RWPE2 (cell line): ENCODE results near the gene SLC30A2.

Experiments
- ATAC-seq: fragments of 200-7000 bp; cut with Tn5 transposase; 3 replicates; pipeline ENCODE4 v1.9.1; 2021; ENCODE audit warnings: low read depth
- DNase-seq: peaks from one replicate; pipeline ENCODE4 v3.0.0-alpha.2; 2020; ENCODE audit warnings: low spot score
- H3K27ac ChIP-seq: fragments of 450-650 bp; 2 replicates; pipeline ENCODE4 v1.5.1; 2017; ENCODE audit warnings: mild to moderate bottlenecking; ENCODE audit not compliant: poor library complexity, severe bottlenecking
- H3K27me3 ChIP-seq: fragments of 250-450 bp; sonication (Bioruptor Pico); 2 replicates; pipeline ENCODE4 v1.5.1; 2021; ENCODE audit warnings: mild to moderate bottlenecking, moderate library complexity; ENCODE audit not compliant: insufficient read depth, poor library complexity, severe bottlenecking
- H3K36me3 ChIP-seq: fragments of 250-450 bp; sonication (Bioruptor Pico); 2 replicates; pipeline ENCODE4 v1.5.1; 2020; ENCODE audit warnings: low read depth, mild to moderate bottlenecking, moderate library complexity
- H3K4me1 ChIP-seq: fragments of 250-450 bp; sonication (Bioruptor Pico); 2 replicates; pipeline ENCODE4 v1.5.1; 2021; ENCODE audit warnings: mild to moderate bottlenecking, moderate library complexity; ENCODE audit not compliant: insufficient read depth, poor library complexity, severe bottlenecking
- H3K4me3 ChIP-seq: fragments of 250-450 bp; sonication (Bioruptor Pico); 2 replicates; pipeline ENCODE4 v1.5.1; 2021; ENCODE audit warnings: mild to moderate bottlenecking, moderate library complexity; ENCODE audit not compliant: severe bottlenecking
- H3K9me3 ChIP-seq: fragments of 250-450 bp; sonication (Bioruptor Pico); 2 replicates; pipeline ENCODE4 v1.5.1; 2021; ENCODE audit warnings: mild to moderate bottlenecking, moderate library complexity; ENCODE audit not compliant: severe bottlenecking
- CTCF ChIP-seq: fragments of 450-650 bp; IDR thresholded peaks from one replicate; pipeline ENCODE4 v1.5.1; 2017; ENCODE audit warnings: mild to moderate bottlenecking, moderate library complexity; ENCODE audit not compliant: poor library complexity, severe bottlenecking

SLC30A2 gene

GRCh38 chr1:25997828-25998761 lies 47.8 kb downstream of the SLC30A2 start, which contains the start of gene PAFAH2:
Gene PAFAH2, minus strand, starts transcription at chr1:25998063. Its CDS starts 7,247 bp downstream, at chr1:25990816.
- Histone ChIP-seq H3K27ac (peak within 1 kb of the TSS; percentile 45), H3K4me1 (peaks cover 8% of the 10 kb centered on the region), H3K9me3 (no peaks in the 10 kb centered on the region), H3K36me3 (no peaks in the 10 kb centered on the region), H3K4me3 (peak within 1 kb of the TSS; percentile 48), H3K27me3 (no peaks in the 10 kb centered on the region)
- DNase-seq, result peak; percentile 96
- TF ChIP-seq CTCF, result peak; percentile 97
- ATAC-seq, result peak; percentile 99

- no peaks in the 10 kb centered on the region for H3K27me3 ChIP-seq
- no peaks in the 10 kb centered on the region for H3K9me3 ChIP-seq
- peak overlapping the region; percentile 45 for H3K27ac ChIP-seq
- peaks cover 8% of the 10 kb centered on the region for H3K4me1 ChIP-seq
- H3K36me3 ChIP-seq, result no peaks in the 10 kb centered on the region
- no peak for TF ChIP-seq CTCF
- no peak for DNase-seq
- ATAC-seq, result no peak
- peak overlapping the region; percentile 48 for H3K4me3 ChIP-seq
These were observed 48.7 kb downstream of the SLC30A2 start for GRCh38 chr1:25996966-25997827.

DNA sequence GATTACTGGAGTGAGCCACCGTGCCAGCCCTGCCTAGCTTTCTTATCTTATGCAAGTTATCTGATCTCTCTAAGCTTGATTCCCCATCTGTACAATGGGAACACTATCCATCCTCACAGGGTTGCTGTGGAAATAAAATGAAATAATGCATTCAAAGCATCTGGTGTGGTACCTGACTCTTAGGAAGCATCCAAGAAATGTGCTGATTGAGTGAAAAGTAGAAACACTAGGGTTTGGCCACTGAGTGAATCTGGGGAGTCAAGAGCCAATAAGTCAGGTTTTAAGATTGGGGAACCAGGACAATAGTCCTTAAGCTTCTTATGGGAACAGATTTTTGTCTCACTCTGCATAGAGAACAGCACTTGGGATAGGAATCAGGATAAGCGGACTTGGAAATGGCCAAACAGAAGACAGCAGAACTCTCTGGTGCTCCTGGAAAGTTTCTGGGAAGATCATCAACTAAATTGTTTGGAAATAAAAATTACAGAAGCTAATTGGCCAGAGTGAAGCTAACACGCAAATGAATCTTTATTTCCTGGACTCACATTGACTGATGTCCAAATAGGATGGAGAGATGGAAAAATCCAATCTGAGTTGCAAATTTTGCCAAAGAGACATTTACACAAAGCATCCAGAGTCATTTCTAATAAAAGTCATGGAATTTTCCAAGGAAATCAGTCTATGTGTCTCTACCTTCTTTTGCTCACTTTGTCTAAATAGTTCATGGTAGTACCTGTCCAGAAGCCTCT lies 51.3 kb downstream of the SLC30A2 start:
- ATAC-seq (no peak), DNase-seq (no peak)
- Histone ChIP-seq H3K9me3 (no peaks in the 10 kb centered on the region), H3K27ac (no peak overlapping the region), H3K27me3 (no peaks in the 10 kb centered on the region), H3K4me1 (peaks cover 8% of the 10 kb centered on the region), H3K36me3 (no peaks in the 10 kb centered on the region), H3K4me3 (no peak overlapping the region)
- no peak for TF ChIP-seq CTCF

DNA sequence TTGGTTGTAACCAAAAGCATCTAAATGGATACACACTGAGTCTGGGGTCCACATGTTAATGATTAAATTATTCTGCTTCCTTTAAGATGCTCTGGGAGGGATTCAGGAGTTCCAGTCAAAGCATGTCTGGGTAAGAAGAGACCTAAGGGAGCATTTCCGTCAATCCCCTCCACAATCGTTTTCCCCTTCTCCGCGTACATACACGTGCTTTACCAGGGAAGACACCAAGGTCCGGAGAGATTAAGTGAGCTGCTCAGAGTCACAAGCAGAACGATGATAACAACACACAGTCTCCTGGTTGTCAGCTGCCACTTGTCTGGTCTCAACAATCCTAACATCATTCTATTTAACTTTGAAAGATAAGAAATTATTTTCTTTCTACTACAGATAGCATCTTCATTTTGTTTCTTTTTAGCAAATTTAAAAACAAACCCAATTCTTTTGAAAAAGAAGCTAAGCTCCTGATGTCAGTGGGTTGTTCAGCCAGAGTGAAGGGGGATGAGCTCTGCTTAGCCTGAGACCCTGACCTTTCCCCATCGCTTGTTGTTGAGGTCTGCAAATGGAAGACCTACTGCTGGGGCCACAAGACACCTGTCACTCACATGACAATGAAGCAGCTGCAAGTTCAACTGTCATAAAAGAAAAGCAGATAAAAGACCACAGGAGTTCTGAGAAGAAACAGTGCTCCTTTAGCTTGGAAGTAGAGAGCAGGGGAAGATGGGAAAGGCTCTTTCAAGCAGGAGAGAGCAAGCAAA lies 52.5 kb downstream of the SLC30A2 start:
- TF ChIP-seq CTCF, result no peak
- DNase-seq (no peak), ATAC-seq (no peak)
- no peaks in the 10 kb centered on the region for H3K9me3 ChIP-seq
- H3K36me3 ChIP-seq, result no peaks in the 10 kb centered on the region
- H3K4me3 ChIP-seq, result no peak overlapping the region
- H3K4me1 ChIP-seq, result peaks cover 6% of the 10 kb centered on the region
- no peak overlapping the region for H3K27ac ChIP-seq
- no peaks in the 10 kb centered on the region for H3K27me3 ChIP-seq
